Measurements from ENCODE around the gene NHERF1. TPM values are rescaled to one million over a fixed set of nuclear protein-coding genes. Genes with fewer than 3 reads are reported as not detected.

The NHERF1 gene
- total RNA-seq, 1 experiment from 2014 or later = 15.0 TPM

DNA sequence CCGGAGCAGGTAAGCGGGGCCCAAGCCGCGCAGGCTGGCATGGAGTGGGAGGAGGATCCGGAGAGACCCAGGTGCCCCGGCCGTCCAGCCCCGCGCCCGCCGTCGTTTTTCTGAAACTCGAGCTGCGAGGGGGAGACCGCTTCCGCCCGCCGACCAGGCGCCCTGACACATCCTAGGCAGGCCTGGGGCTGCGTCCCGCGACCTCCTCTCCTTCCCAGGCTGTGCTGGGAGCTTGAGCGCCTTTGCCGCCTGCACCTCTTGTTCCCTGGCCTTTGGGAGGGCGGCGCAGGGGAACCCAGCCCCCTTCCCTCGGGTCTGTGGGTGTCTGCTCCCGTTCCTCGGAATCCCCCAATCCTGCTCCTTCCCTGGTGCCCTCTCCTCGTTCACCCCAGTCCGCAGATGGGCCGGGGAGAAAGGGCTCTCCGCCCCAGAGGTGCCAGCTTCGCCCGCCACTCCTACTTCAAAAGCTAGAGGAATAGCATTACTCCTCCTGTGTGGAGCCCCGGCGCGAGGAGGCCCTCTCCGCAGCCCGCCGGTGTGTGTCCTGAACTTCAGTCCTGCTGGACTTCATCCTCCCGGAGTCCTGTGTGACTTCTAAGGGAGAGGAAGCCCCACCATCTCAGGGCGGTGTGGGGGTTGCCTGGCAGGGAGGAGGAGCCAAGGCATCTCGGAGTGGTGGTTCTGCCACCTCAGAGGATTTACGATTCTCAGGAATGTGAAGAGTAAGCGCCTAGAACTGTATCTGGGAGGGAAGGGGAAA, 1.0 kb downstream of the NHERF1 start:
- DNase-seq (ENCODE audit: low read depth) = no peak

DNA sequence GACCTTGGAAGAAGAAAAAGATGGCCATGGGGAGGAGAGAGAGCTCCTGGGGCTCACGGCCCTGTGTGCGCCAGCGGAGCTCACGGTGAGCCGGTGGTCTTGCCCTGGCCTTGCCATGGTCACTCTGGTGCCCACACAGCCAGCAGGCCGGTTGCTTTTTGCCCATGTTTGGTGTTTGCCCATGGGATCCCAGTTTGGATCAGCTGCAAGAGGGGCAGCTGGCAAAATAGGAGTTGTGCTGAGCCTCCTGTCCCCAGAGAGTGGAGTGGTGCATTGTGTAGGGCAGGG, 1.6 kb downstream of the NHERF1 start:
- DNase-seq (ENCODE audit: low read depth) = no peak

DNA sequence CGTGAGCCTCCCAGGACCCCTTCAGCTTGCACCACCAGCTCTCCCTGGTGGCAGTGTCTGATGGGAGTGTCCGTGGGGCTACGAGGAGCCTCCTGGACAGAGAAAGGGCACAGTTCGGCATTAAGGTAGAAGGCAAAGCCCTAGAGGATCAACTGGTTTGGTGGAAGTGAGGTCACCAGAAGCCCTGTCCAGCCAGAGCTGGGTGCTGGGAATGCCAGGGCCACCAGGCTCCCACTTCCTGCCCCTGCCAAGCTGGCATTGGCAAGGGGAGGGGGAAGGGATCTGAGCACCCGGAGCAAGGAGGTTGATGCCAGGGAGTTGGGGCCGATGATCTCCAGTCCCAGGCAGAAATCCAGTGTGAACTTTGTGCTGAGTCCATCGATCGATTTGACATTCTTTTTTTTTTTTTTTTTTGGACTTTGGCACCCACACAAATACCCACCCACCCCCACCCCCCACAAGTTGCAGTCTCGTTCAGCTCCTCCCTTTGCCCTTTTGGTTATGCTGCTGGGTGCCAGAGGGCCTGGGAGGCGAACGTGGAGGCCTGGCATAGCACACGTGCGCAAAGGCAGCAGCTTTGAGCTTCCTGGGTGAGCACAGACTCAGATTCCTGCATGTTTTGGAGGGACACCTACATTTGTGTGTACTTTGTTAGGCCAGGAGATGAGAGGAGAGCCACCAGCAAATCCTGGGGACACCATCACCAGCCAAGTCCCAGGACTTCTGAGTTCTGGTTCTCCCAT, 2.1 kb downstream of the NHERF1 start:
- no peak for DNase-seq (ENCODE audit: low read depth)

DNA sequence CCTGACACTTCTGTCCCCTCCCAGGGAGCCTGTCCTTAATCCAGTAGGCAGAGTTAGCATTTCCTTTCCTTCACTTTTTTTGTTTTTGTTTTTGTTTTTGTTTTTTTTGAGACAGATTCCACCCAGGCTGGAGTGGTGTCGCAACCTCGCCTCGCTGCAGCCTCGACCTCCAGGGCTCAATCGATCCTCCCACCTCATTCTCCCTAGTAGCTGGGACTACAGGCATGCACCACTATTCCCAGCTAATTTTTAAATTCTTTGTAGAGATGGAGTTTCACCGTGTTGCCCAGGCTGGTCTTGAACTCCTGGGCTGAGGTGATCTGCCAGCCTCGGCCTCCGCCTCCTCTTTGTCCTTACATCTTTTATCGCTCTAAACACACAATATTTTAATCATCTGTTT, 4.0 kb downstream of the NHERF1 start:
- DNase-seq (ENCODE audit: low read depth) = no peak

DNA sequence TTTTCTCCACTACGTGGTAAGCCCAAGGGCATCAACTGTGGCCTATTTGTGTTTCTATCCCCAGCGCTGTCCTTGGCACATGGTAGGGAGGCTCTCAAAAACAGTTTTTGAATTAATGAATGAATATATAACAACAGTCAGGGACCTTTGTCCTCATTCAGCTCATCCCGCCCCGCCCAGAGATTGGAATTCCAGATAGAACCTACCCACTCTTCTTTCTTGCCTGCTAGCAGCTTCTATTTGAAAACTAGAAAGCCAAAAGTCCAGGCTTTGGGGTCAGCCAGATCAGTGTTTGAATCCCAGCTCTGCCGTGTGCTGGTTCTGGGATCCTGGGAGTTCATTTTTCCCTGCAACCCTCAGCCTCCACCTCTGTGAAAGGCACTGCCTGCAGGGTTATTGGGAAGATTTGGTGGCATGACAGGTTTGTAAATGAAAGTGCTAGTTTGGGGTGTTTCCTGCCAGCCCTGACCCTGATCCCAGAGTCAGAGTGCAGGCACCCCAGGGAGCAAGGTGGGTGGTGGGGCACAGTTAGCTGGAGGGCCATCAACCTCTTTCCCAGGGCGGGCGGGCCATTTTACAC, 4.5 kb downstream of the NHERF1 start:
- no peak for DNase-seq (ENCODE audit: low read depth)

DNA sequence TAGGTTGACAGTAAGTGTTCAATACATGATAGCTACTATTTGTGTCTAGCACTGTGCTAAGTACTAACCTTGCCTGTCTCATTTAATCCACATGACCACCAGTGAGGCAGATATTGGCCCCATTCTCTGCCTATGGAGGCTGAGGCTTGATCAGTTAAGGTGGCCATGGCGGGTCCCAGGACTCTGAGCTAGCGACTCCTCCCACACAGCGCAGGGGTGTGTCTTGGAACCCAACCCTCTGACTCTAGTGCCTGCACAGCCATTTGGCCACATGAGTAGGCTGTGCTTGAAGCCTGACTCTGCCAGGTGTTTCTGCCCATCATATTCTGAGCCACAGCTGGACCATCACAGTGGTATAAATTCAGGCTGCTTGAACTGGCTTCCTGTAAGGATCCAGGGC, 6.4 kb downstream of the NHERF1 start:
- DNase-seq (ENCODE audit: low read depth) = no peak

DNA sequence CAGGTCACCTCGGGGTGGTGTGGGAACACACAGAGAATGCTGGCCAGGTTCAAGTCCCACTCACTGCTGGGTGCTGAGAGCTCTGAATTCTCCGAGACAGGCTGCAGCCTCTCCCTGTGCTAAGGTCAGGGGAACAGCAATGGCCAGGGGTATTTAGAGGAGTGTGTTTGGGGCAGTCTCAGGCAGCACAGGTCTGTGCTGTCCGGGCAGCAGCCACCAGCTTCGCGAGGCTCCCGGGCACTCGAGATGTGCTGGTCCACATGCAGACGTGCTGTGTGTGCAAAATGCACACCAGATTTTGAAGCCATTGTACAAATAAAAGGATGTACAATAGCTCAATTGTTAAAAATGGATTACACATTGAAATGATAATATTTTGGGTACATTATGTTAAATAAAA, 7.1 kb downstream of the NHERF1 start:
- no peak for DNase-seq (ENCODE audit: low read depth)

DNA sequence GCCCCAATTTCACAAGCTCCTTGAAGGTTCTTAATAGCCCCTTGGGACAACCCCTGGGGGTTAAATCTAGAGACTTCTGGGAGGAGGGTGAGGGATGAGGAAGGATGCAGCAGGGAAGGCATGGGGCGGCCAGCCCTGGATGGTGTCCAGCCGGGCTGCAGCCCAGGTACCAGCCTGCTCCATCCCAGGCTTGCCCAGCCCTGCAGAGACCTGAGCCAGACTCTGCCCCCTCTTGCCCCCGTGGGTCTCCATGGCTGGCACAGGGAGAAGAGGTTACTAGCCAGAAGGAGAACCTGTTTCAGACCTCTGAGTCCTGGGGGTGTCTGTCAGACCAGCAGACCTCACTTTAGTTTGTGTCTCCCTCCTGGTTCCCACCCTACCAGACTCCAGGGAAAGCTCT, 8.5 kb downstream of the NHERF1 start:
- DNase-seq (ENCODE audit: low read depth) = no peak

DNA sequence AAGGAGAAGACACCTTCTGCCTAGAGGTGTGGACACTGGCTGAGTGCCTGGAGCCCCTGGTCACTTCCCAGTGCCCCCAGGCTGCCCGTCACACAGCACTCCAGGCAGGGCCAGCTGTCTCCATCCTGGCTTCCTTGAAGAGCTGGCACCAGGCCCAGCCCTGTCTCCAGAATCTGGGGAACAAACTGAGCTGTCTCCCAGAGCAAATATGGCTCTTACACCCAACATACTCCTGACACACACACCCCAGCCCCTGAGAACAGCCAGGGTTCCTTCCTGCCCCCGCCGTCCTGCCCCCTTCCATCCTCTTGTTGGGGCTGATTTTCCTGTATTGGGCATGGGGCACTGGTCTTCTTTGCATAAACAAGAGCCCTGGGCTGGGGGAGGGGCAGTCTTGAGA, 9.1 kb downstream of the NHERF1 start:
- DNase-seq (ENCODE audit: low read depth) = no peak

DNA sequence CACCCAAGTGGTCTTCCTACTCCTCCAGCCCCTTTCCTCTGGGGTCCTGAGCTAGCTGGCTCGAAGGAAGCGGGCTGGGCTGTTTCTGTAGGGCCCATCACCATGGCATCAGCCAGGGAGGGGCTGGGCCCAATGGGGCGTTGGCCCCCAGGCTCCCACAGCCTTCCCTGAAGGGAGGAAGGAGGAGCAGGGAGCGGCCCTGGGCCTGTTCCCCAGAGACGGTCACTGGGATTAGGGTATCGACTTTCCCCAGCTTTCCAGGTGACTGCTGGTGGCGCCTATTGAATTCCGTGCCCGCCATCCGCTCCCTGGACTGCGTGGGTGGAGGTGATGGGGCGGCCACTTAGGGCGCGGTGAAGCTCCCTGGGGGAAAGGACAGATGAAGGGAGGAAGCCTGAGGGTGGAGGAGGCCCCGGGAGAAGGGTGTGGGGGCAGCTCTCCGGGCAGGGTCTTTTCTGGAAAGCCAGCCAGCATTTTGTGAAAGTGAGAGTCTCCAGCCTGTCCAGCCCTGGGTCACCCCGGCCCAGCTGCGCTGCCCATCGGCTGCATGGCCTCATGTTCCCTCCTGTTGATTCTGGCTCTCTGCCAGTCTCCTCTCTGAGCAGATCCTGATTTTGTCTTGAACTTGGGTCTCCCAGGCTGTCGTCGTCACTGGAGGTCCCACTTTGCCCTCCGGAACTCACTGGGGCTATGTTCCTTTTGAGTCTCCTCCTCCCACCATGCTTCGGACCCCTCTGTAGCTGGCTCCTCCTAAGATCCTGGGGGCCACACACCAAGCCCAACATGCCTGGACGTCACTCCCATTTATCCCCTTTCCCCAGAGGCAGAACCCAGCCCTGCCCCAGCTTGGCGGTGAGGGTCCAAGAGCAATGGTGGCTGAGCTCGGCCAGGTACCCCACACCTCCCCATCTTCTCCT, 9.8 kb downstream of the NHERF1 start:
- DNase-seq (ENCODE audit: low read depth) = no peak

DNA sequence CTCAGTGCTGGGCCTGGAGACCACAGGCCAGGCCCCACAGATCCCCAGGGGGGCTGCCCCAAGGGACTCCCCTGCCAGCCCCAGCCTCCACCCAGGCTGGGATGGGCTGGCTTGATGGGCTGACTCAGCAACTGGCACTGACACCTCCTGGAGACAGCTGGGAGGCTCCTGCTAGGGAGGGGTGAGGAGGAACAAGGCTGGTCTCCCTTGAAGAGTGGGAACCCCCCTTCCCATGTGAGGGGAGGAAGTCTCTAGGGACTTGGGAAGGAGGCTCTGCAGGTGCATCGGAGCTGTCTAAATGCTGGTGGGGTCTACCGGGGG, 10.4 kb downstream of the NHERF1 start:
- no peak for DNase-seq (ENCODE audit: low read depth)

DNA sequence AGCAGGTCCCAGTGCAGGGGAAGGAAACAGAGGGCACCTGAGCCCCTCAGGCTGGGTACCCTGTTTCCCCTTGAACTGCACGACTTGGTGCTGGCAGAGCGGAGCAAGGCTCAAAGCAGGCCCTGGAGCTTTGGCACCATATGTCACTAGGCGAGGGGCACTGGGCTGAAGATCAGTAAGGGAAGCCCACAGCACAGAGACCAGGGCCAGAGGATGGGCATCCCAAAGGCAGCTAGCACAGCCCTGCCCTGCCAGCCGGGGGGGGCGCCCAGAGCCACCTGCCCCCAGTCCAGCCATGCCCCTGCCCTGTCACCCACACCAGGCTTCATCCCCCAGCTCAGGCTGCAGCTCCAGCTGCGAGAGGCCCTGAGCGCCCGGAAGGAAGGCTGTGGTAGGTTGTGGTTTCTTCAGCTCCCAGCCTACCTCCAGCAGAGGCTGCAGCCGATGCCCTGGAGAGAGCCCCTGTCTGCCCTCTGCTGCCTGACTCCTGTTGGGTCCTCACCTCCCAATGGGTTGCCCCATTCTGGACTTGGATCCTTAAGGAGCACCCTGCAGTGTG, 10.9 kb downstream of the NHERF1 start:
- no peak for DNase-seq (ENCODE audit: low read depth)

DNA sequence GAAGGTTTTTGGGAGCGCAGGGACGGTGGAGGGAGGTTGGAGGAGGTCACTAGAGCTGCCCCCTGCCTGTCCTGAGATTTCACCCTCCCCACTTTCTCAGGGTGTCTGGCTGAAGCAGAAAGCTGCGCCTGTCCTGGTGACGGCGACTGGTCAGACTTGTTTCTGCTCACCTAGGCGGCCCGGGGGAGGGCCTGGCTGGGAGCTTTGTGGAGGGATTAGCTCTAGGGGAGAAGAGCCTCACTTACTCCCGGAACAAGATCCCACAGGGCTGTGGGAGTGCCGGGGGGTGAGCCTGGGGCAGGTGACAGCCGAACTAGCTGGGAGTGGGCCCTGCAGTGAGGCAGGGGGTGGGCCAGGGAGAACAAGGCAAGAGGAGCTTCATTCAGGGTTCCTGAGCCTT, 11.5 kb downstream of the NHERF1 start:
- no peak for DNase-seq (ENCODE audit: low read depth)

DNA sequence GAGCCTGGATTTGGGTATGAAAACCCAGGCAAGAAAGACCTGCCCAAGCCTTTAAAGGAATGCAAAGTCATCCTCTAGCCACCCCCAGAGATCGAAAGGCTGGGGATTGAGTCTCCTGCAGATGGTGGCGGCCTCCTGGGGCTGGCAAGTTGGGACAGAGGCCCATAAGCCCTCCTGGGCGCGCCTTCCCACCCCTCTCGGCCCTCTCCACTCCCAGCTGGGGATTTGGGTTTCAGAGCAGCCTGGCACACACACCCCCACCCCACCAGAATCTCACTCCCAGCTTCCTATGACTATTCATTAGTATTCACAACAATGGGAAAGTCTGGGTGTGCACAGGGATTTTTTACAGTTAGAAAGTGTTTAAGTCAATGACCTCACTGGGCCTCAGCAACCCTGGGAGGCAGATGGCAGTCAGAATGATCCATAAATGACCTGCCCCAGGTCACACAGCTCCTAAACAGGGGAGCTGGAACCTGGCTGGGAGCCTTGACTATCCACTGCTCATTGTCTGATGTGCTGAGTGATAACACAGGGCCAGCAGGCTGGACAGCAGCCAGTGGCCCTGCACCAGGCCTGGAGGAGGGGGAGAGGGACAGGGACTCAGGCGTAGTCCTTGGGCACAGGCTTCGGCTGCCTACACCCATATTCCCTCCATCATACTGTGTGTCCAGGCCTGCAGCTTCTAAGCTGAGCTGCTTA, 12.1 kb downstream of the NHERF1 start:
- DNase-seq (ENCODE audit: low read depth) = no peak

DNA sequence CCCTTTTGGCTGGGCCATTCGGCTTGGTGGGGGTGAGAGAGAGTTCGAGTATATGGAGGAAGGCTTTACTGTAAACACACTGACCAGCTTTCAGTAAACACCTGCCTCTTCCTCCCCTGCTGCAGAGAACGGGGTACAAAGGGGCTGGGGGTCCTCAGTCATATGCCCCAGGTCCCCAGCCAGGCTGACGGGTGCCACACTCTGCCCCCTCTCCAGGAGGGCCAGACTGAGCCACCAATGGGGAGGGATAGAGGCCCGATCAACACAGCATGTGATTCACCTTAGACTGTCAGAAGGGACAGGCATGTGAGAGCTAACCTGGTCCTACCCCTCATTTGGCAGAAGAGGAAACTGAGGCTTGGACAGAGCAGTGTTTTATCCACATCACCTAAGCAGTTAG, 13.0 kb downstream of the NHERF1 start:
- no peak for DNase-seq (ENCODE audit: low read depth)

DNA sequence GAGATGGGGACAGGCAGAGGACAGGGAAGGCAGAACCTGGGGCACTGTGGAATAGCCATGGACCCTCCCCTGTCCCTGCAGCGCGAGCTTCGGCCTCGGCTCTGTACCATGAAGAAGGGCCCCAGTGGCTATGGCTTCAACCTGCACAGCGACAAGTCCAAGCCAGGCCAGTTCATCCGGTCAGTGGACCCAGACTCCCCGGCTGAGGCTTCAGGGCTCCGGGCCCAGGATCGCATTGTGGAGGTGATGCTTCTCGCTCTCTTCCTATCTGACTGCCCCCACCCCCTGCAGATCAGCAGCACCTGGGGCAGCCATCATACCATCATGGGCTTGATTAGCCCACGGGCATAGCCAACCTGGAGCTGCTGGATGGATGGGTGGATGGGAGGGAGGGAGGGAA, 13.5 kb downstream of the NHERF1 start:
- DNase-seq (ENCODE audit: low read depth) = no peak

DNA sequence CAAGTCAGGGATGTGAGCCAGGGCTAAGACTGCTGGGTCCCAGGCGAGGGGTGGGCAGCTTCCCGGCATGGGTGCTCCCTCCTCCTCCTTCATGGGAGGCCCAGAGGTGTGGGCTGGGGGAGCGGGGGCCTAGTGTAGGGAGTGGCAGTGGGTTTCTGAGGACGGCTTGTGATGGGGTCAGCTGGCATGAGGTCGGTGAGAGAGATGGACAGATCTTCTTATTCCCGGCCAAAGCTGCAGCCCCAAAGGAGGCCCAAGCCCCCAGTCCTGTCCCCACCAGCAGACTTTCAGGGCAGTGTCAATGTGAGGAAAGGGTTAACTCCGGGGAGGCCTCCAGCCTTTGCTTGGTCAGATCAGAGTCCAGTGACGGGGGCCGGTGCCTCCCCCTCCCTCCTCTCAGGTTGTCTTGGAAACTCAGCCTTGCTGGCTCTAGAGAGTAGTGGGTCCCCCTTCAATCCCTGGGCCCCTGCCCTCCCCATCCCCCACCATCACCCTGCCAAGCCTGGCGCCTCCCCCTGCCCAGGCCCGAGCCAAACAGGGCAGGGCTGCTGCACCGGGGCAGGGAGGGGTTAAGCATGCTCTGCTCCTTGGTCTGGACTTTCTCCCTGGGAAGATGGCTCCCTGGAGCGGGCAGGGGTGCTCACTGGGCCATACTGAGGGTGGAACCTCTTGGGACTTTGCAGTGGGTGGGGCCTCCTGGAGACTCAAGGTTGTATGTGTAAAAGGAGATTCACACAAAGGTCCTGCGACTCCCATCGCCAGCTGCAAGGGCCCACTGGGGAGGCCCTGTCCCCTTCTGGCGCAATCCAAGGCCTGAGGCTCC, 15.3 kb downstream of the NHERF1 start:
- no peak for DNase-seq (ENCODE audit: low read depth)

DNA sequence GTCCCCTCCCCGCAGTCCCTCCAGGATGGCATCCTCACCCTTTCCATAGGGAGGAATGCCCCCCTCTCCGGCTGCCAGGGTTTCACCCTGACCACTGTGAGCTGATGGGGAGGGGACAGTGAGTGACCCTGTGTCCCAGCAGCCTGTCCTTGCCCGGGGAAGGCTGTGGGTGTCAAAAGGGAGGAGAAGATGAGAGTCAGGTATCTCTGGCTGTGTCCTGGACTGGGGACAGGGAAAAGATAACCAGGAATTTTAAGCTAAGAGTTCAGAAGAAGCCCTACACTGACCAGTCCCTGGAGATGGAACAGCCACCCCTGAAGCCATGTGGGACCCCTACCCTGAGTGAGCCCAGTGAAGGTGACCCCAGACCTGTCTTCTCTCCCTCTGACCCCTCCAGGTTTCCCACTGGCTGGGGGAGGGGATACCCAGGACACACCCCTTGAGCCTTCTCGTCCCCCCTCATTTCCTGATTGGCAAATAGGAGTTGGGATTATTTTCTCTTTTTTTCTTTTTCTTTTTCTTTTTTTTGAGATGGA, 16.4 kb downstream of the NHERF1 start:
- DNase-seq (ENCODE audit: low read depth) = no peak

DNA sequence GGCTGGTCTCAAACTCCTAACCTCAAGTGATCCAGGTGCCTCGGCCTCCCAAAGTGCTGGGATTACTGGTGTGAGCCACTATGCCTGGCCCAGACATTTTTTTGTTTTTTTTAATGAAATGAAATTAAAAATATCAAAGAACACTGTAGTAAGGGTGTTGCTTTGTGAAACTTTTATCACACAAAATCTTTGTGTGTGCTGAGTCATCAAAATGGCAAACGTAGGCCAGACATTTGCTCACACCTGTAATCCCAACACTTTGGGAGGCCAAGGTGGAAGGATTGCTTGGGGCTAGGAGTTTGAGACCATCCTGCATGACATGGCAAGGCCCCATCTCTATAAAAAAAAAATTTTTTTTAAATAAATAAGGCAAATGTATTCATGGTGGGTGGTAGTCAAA, 18.0 kb downstream of the NHERF1 start:
- no peak for DNase-seq (ENCODE audit: low read depth)

DNA sequence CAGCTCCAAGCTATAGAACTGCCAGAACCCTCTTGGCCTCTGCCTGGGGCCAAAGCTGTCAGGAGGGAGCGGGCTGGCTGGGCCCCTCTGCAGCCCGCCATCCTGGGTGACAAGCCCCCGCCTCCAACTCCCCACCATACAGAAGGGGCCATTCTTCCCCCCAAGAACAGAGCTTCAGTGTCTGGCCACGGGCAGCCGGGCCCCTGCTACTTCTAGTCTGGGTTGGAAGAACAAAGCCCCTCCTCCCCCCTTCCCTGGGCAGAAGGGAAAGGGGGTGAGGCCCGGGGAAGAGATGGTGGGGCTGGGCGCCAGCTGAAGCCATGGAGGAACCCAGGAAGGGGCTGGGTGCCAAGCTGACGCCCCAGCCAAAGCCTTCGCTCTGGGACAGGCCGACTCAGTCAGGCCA, 18.7 kb downstream of the NHERF1 start:
- DNase-seq (ENCODE audit: low read depth) = no peak
